Thymus (tissue), 11 donors: ENCODE measurements around the gene TMEM250. TPM values are rescaled to one million over a fixed set of nuclear protein-coding genes. Genes with fewer than 3 reads are reported as not detected.

ENCODE experiments used
- DNase-seq, 9 donors: peaks; one replicate each; pipeline ENCODE4 v3.0.0-alpha.2; 2013; ENCODE audit warnings: low spot score in 9 of 9, low read depth in 6 of 9, missing footprints in 1 of 9
- H3K27ac ChIP-seq, 2 donors: one replicate each; pipeline ENCODE4 v1.5.1; 2013; ENCODE audit warnings: control low read depth in 1 of 2, low read depth in 1 of 2, low read length in 1 of 2, mild to moderate bottlenecking in 1 of 2, moderate library complexity in 1 of 2
- H3K27me3 ChIP-seq, 2 donors: one replicate each; pipeline ENCODE4 v1.5.1; 2013; ENCODE audit warnings: low read length in 1 of 2; ENCODE audit not compliant: control insufficient read depth in 2 of 2, insufficient read depth in 1 of 2
- H3K36me3 ChIP-seq, 2 donors: one replicate each; pipeline ENCODE4 v1.5.1; 2013; ENCODE audit warnings: low read length in 1 of 2, mild to moderate bottlenecking in 1 of 2, moderate library complexity in 1 of 2; ENCODE audit not compliant: control insufficient read depth in 2 of 2, insufficient read depth in 2 of 2
- H3K4me1 ChIP-seq, 2 donors: one replicate each; pipeline ENCODE4 v1.5.1; 2013; ENCODE audit warnings: low read length in 2 of 2; ENCODE audit not compliant: control insufficient read depth in 2 of 2, insufficient read depth in 2 of 2
- H3K4me3 ChIP-seq, 2 donors: one replicate each; pipeline ENCODE4 v1.5.1; 2013; ENCODE audit warnings: low read length in 2 of 2, control low read depth in 1 of 2, mild to moderate bottlenecking in 1 of 2
- H3K9me3 ChIP-seq, 2 donors: one replicate each; pipeline ENCODE4 v1.5.1; 2013; ENCODE audit warnings: low read length in 1 of 2, mild to moderate bottlenecking in 1 of 2; ENCODE audit not compliant: control insufficient read depth in 2 of 2, insufficient read depth in 1 of 2
- WGBS: extraction: QIAGEN DNeasy Blood & Tissue Kit; methylation state at CpG from one replicate; pipeline ENCODE4 v1.1.7; 2013; 5-methylcytosine and 5-hydroxymethylcytosine counted together
- polyA plus RNA-seq: library from polyadenylated mRNA; stranded (reverse); fragments of 200-250 nt; gene quantifications from one replicate; pipeline ENCODE4 v1.2.3, GENCODE V29; 2013
- total RNA-seq: library from RNA; stranded (reverse); fragments of 120-200 nt; gene quantifications from one replicate; pipeline ENCODE4 v1.2.4, GENCODE V29; 2013
- donor health status: healthy.

Gene TMEM250
- total and polyA plus RNA-seq, 2 donors: 19.2 to 22.4 TPM

- Histone ChIP-seq H3K9me3 (peaks cover 0 to 3% of the 10 kb centered on the region in 2 donors), H3K36me3 (no peaks in the 10 kb centered on the region), H3K4me1 (peaks cover 0 to 2% of the 10 kb centered on the region in 2 donors), H3K27me3 (peaks cover 28 to 68% of the 10 kb centered on the region in 2 donors), H3K4me3 (no peak overlapping the region), H3K27ac (no peak overlapping the region)
- WGBS: 87% methylated on average over 18 of the region's 18 CpGs
- no peak for DNase-seq
Measured at GRCh38 chr9:136135326-136136126, 16.9 kb upstream of the TMEM250 start.

- Histone ChIP-seq H3K27me3 (peaks cover 28 to 78% of the 10 kb centered on the region in 2 donors), H3K4me3 (no peak overlapping the region), H3K4me1 (peaks cover 0 to 3% of the 10 kb centered on the region in 2 donors), H3K36me3 (no peaks in the 10 kb centered on the region), H3K27ac (no peak overlapping the region), H3K9me3 (peaks cover 0 to 4% of the 10 kb centered on the region in 2 donors)
- no peak for DNase-seq
- 42% methylated on average over 18 of the region's 18 CpGs for WGBS
Measured at GRCh38 chr9:136133959-136134484, 15.3 kb upstream of the TMEM250 start.

GRCh38 chr9:136133191-136133958 is 14.7 kb upstream of the TMEM250 start:
- Histone ChIP-seq H3K9me3 (peaks cover 0 to 4% of the 10 kb centered on the region in 2 donors), H3K4me1 (peaks cover 0 to 3% of the 10 kb centered on the region in 2 donors), H3K4me3 (peak overlapping the region in 1 of 2 donors; percentile 34), H3K36me3 (no peaks in the 10 kb centered on the region), H3K27me3 (peaks cover 28 to 81% of the 10 kb centered on the region in 2 donors), H3K27ac (no peak overlapping the region)
- 2% methylated on average over 67 of the region's 69 CpGs for WGBS
- DNase-seq: no peak

- no peak for DNase-seq
- Histone ChIP-seq H3K27me3 (peaks cover 28 to 81% of the 10 kb centered on the region in 2 donors), H3K36me3 (no peaks in the 10 kb centered on the region), H3K4me1 (peaks cover 0 to 3% of the 10 kb centered on the region in 2 donors), H3K27ac (no peak overlapping the region), H3K9me3 (peaks cover 0 to 4% of the 10 kb centered on the region in 2 donors), H3K4me3 (no peak overlapping the region)
- 13% methylated on average over 52 of the region's 52 CpGs for WGBS
Measured at GRCh38 chr9:136132512-136133050, 13.9 kb upstream of the TMEM250 start.

- Histone ChIP-seq H3K36me3 (no peaks in the 10 kb centered on the region), H3K4me3 (no peak overlapping the region), H3K27me3 (peaks cover 28 to 81% of the 10 kb centered on the region in 2 donors), H3K9me3 (peaks cover 0 to 4% of the 10 kb centered on the region in 2 donors), H3K4me1 (peaks cover 0 to 3% of the 10 kb centered on the region in 2 donors), H3K27ac (no peak overlapping the region)
- 73% methylated on average over 31 of the region's 31 CpGs for WGBS
- no peak for DNase-seq
Measured at GRCh38 chr9:136131629-136132511, 13.2 kb upstream of the TMEM250 start.

- no peak overlapping the region for H3K4me3 ChIP-seq
- peaks cover 0 to 3% of the 10 kb centered on the region in 2 donors for H3K4me1 ChIP-seq
- 88% methylated on average over 17 of the region's 17 CpGs for WGBS
- H3K27ac ChIP-seq: no peak overlapping the region
- no peaks in the 10 kb centered on the region for H3K36me3 ChIP-seq
- no peak for DNase-seq
- peaks cover 0 to 4% of the 10 kb centered on the region in 2 donors for H3K9me3 ChIP-seq
- peaks cover 27 to 64% of the 10 kb centered on the region in 2 donors for H3K27me3 ChIP-seq
Measured at GRCh38 chr9:136129176-136129575, 10.5 kb upstream of the TMEM250 start.

- WGBS: 93% methylated on average over 17 of the region's 17 CpGs
- Histone ChIP-seq H3K9me3 (peaks cover 0 to 4% of the 10 kb centered on the region in 2 donors), H3K36me3 (no peaks in the 10 kb centered on the region), H3K27me3 (peaks cover 20 to 57% of the 10 kb centered on the region in 2 donors), H3K4me3 (no peak overlapping the region), H3K27ac (no peak overlapping the region), H3K4me1 (peaks cover 0 to 3% of the 10 kb centered on the region in 2 donors)
- DNase-seq: no peak
Measured at GRCh38 chr9:136128436-136128835, 9.8 kb upstream of the TMEM250 start.

- peaks cover 0 to 3% of the 10 kb centered on the region in 2 donors for H3K4me1 ChIP-seq
- H3K9me3 ChIP-seq: peaks cover 0 to 4% of the 10 kb centered on the region in 2 donors
- H3K27ac ChIP-seq: no peak overlapping the region
- no peak for DNase-seq
- peaks cover 10 to 53% of the 10 kb centered on the region in 2 donors for H3K27me3 ChIP-seq
- H3K36me3 ChIP-seq: no peaks in the 10 kb centered on the region
- no peak overlapping the region for H3K4me3 ChIP-seq
- 96% methylated on average over 18 of the region's 18 CpGs for WGBS
Measured at GRCh38 chr9:136127313-136127712, 8.6 kb upstream of the TMEM250 start.
